ENCODE data around the gene ZNF282. TPM values are rescaled to one million over a fixed set of nuclear protein-coding genes. Genes with fewer than 3 reads are reported as not detected.

The ZNF282 gene
- total RNA-seq, 1 experiment from 2014 or later: 39.0 TPM

DNA sequence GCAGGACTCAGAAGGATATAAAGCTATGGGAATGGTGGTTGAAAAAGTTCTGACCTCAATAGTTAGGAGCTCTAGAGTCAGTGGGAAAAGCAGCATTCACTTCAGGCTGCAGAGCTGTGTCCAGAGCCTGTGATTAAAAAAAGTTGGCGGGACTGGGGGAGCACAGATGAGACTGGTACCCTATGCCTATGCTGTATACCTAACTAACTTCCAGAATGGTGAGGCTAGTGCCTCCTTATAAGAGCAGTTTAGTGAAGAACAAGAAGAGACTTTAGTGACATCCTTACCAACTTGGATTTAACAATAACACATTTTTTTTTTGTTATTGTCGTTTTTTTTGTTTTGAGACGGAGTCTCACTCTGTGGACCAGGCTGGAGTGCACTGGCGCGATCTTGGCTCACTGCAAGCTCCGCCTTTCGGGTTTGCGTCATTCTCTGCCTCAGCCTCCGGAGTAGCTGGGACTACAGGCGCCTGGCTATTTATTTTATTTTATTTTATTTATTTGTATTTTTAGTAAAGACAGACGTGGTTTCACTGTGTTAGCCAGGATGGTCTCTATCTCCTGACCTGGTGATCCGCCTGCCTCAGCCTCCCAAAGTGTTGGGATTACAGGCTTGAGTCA lies 6.6 kb upstream of the ZNF282 start:
- no peak overlapping the region for H3K9ac ChIP-seq (ENCODE audit: extremely low read depth, insufficient read length, low read length)
- no peaks in the 10 kb centered on the region for H3K4me1 ChIP-seq (ENCODE audit: insufficient read depth, low read length)
- no peaks in the 10 kb centered on the region for H3K79me1 ChIP-seq (ENCODE audit: insufficient read depth, low read depth, low read length, poor library complexity, severe bottlenecking)
- no peak overlapping the region for H2AFZ ChIP-seq (ENCODE audit: low read length)
- H3K18ac ChIP-seq (ENCODE audit: insufficient read length, low read depth, low read length): no peak overlapping the region
- Mint-ChIP-seq H3K4me3 (no peak overlapping the region), H3K27me3 (ENCODE audit: low read depth) (no peaks in the 10 kb centered on the region), H3K27ac (no peak overlapping the region), H3K36me3 (ENCODE audit: insufficient read depth in 1 of 3, low read depth in 3 of 3) (no peaks in the 10 kb centered on the region), H3K9me3 (no peaks in the 10 kb centered on the region; a peak in 2 of 5 replicates), H3K4me1 (no peaks in the 10 kb centered on the region)
- no peaks in the 10 kb centered on the region for H4K20me1 ChIP-seq (ENCODE audit: control insufficient read depth, insufficient read depth, insufficient read length)
- no peak overlapping the region for H2BK15ac ChIP-seq (ENCODE audit: low read depth, low read length)
- H4K91ac ChIP-seq (ENCODE audit: insufficient read length, low read depth, low read length): no peak overlapping the region
- H2BK12ac ChIP-seq (ENCODE audit: insufficient read length, low read depth, low read length): no peak overlapping the region
- H3K79me2 ChIP-seq (ENCODE audit: insufficient read depth, low read length): no peaks in the 10 kb centered on the region
- H2BK120ac ChIP-seq (ENCODE audit: low read depth, low read length, poor library complexity, severe bottlenecking): no peak overlapping the region
- no peak overlapping the region for H2BK5ac ChIP-seq (ENCODE audit: insufficient read length, low read length)
- DNase-seq: no peak
- no peaks in the 10 kb centered on the region for H3K23me2 ChIP-seq (ENCODE audit: insufficient read length, low read depth, low read length, poor library complexity, severe bottlenecking)
- H2BK20ac ChIP-seq (ENCODE audit: low read depth, low read length, poor library complexity, severe bottlenecking): no peak overlapping the region
- no peak overlapping the region for H3K4me2 ChIP-seq (ENCODE audit: insufficient read depth, insufficient read length, low read length)
- H4K5ac ChIP-seq (ENCODE audit: insufficient read length, low read depth, low read length): no peak overlapping the region
- no peaks in the 10 kb centered on the region for H3K27me3 ChIP-seq (ENCODE audit: insufficient read depth, low read length)
- H3K14ac ChIP-seq (ENCODE audit: insufficient read depth, low read length): no peak overlapping the region
- H4K8ac ChIP-seq (replicated peaks; ENCODE audit: insufficient read length, low read depth, low read length): no peak overlapping the region
- TF ChIP-seq, protein P1, sequence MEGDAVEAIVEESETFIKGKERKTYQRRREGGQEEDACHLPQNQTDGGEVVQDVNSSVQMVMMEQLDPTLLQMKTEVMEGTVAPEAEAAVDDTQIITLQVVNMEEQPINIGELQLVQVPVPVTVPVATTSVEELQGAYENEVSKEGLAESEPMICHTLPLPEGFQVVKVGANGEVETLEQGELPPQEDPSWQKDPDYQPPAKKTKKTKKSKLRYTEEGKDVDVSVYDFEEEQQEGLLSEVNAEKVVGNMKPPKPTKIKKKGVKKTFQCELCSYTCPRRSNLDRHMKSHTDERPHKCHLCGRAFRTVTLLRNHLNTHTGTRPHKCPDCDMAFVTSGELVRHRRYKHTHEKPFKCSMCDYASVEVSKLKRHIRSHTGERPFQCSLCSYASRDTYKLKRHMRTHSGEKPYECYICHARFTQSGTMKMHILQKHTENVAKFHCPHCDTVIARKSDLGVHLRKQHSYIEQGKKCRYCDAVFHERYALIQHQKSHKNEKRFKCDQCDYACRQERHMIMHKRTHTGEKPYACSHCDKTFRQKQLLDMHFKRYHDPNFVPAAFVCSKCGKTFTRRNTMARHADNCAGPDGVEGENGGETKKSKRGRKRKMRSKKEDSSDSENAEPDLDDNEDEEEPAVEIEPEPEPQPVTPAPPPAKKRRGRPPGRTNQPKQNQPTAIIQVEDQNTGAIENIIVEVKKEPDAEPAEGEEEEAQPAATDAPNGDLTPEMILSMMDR (conservative IDR thresholded peaks at IDR 0.05): no peak
- H3K27ac ChIP-seq (ENCODE audit: insufficient read length, low read depth, low read length): no peak overlapping the region
- no peak overlapping the region for H3K4ac ChIP-seq (ENCODE audit: low read depth, low read length)
- no peak overlapping the region for H3T11ph ChIP-seq (ENCODE audit: low read length)
- no peak overlapping the region for H3K23ac ChIP-seq (ENCODE audit: insufficient read length, low read depth, low read length)
- no CpG with 5 or more reads among the region's 12 CpGs for WGBS (ENCODE audit: extremely low coverage, insufficient read length, low lambda C conversion rate)
- H3K56ac ChIP-seq (ENCODE audit: insufficient read length, low read depth, low read length): no peak overlapping the region
- no peak overlapping the region for H2AK5ac ChIP-seq (ENCODE audit: insufficient read length, low read length)
- H3K9me3 ChIP-seq (ENCODE audit: control insufficient read depth, low read depth, low read length): no peaks in the 10 kb centered on the region

All from H9 (cell line).